ENCODE results near the gene ATG3. TPM values are rescaled to one million over a fixed set of nuclear protein-coding genes. Genes with fewer than 3 reads are reported as not detected.

ATG3 gene
- total and polyA plus RNA-seq, 9 of the 15 experiments (the other 6 are each of a cell fraction or from before 2014, with no cell fraction given), result 48.7 to 107 (median 64.7) TPM

DNA sequence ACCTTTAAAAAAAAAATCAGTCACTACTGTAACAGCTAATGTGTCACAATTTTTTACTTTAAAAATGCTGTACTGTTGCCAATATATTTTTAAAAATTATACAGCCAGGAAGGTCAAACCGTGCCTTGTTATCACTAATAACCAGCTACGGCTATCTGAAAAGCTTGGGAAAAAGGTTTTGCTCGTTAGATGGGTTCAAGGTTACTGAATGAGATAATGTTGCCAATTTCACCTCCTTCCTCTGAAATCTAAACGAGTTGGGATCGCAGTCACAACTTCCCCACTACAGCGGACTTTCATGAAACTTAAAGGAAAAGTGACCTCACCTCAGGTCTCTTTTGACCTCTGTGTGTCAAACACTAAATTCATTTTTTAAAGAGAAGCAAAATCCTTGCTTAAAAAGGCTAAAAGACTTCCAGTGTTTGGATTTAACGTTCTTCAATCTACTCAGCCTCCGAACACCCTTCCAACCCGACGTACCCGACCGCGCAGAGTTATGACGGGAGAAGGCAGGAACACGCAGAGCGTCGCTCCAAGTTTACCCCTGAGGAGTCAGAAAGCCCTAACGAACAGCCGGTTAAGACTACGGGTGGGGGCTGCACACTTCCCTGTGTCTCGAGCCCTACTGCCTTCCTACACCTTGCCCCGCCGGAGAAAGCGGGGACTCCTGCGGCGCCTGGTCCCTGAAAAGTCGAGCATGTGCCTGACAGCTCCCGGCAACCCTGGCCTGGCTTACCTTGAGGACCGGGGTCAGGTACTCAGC lies 860 bp downstream of the ATG3 start (continued):
- TF ChIP-seq ZNF449 (CRISPR knock-in tag; IDR thresholded peaks at IDR 0.05) (no peak), C11orf30 (IDR thresholded peaks at IDR 0.05; ENCODE audit: low read depth) (peak; percentile 59), FOXK2 (conservative IDR thresholded peaks at IDR 0.05 in 1 of 2, IDR thresholded peaks at IDR 0.05 in 1 of 2; ENCODE audit: low read depth in 2 of 2) (peak; percentile 37 to 74; a peak in 3 of 4 replicates), ZNF639 (CRISPR knock-in tag; conservative IDR thresholded peaks at IDR 0.05 in 1 of 2, IDR thresholded peaks at IDR 0.05 in 1 of 2) (no peak), TCF3 (CRISPR knock-in tag; IDR thresholded peaks at IDR 0.05) (0 out of 2 replicates have a peak, but pooled peaks have one; percentile 7), HCFC1 (IDR thresholded peaks at IDR 0.05; ENCODE audit: low read depth, low read length) (peak; percentile 52), TEAD1 (CRISPR knock-in tag; IDR thresholded peaks at IDR 0.05) (no peak), DDX20 (tag; IDR thresholded peaks at IDR 0.05; ENCODE audit: low read depth) (no peak)
